Sigmoid colon (tissue), 7 donors: ENCODE data around the gene MCM9. TPM values are rescaled to one million over a fixed set of nuclear protein-coding genes. Genes with fewer than 3 reads are reported as not detected.

Experiments used
- DNase-seq: peaks from one replicate; pipeline ENCODE4 v3.0.0-alpha.2; 2019
- H3K27ac ChIP-seq, 4 donors: fragments of 200-600 bp; sonication (generic); one replicate each; pipeline ENCODE4 v1.5.1; 2016 to 2019; ENCODE audit warnings: mild to moderate bottlenecking in 1 of 4
- H3K27me3 ChIP-seq, 3 donors: fragments of 200-600 bp; sonication (generic); one replicate each; pipeline ENCODE4 v1.5.1; 2019; ENCODE audit warnings: mild to moderate bottlenecking in 1 of 3
- H3K36me3 ChIP-seq, 4 donors: fragments of 200-600 bp; sonication (generic); one replicate each; pipeline ENCODE4 v1.5.1; 2016 to 2019
- H3K4me1 ChIP-seq, 4 donors: fragments of 200-600 bp; sonication (generic); one replicate each; pipeline ENCODE4 v1.5.1; 2017 to 2019
- H3K4me3 ChIP-seq, 4 donors: fragments of 200-600 bp; sonication (generic); one replicate each; pipeline ENCODE4 v1.5.1; 2017 to 2019; ENCODE audit warnings: mild to moderate bottlenecking in 2 of 4, moderate library complexity in 1 of 4
- H3K9me3 ChIP-seq, 4 donors: fragments of 200-600 bp in 3 of 4; sonication (generic) in 3 of 4; one replicate each; pipeline versions ENCODE4 v1.5.1 to v1.6.1; 2013 to 2019
- CTCF ChIP-seq, 4 experiments: fragments of 450-650 bp in 3 of 4; fragments of 200-600 bp in 1 of 4; IDR thresholded peaks; one replicate each; pipeline ENCODE4 v1.5.1; 2016 to 2019; ENCODE audit warnings: antibody characterized with exemption in 4 of 4, mild to moderate bottlenecking in 3 of 4, moderate library complexity in 2 of 4
- EP300 ChIP-seq, 4 donors: sonication (generic); formaldehyde crosslinking; IDR thresholded peaks; one replicate each; pipeline ENCODE4 v1.6.1; 2017; ENCODE audit warnings: antibody characterized with exemption in 4 of 4
- POLR2A ChIP-seq, 2 donors: fragments of 450-650 bp; IDR thresholded peaks; one replicate each; pipeline ENCODE4 v1.6.1; 2016; ENCODE audit warnings: antibody characterized with exemption in 2 of 2, mild to moderate bottlenecking in 2 of 2, moderate library complexity in 2 of 2
- POLR2AphosphoS5 ChIP-seq, 4 donors: sonication (generic); formaldehyde crosslinking; IDR thresholded peaks; one replicate each; pipeline ENCODE4 v1.6.1; 2017; ENCODE audit warnings: antibody characterized with exemption in 4 of 4
- WGBS, 2 donors: extraction: QIAGEN DNeasy Blood & Tissue Kit; methylation state at CpG; one replicate each; pipeline ENCODE4 v1.1.7; 2013; 5-methylcytosine and 5-hydroxymethylcytosine counted together
- intact Hi-C: fragments of 100-400 bp; cut with DNase I; formaldehyde crosslinking; loops from one replicate; pipeline ENCODE4 v1.15.1; 2023
- polyA plus RNA-seq, 3 donors: library from polyadenylated mRNA; stranded (reverse); fragments of 200-250 nt; gene quantifications; one replicate each; pipeline ENCODE4 v1.2.3, GENCODE V29; 2013
- total RNA-seq, 4 donors: library from RNA; depleted of rRNA; stranded (reverse); fragments of >200 nt; gene quantifications; one replicate each; pipeline ENCODE4 v1.1.0, GENCODE V29; 2016
- donor health status: healthy with polysubstance abuse.
- donor health status: Bipolar disorder and iron deficiency.
- donor health status: healthy.

MCM9 gene
- total and polyA plus RNA-seq, 7 donors: 1.8 to 16.1 (median 10.2) TPM

GRCh38 chr6:118886641-118887040 lies 48.3 kb downstream of the MCM9 start:
- no peaks in the 10 kb centered on the region for H3K27me3 ChIP-seq
- TF ChIP-seq EP300 (IDR thresholded peaks at IDR 0.05): no peak
- no peak for TF ChIP-seq CTCF (IDR thresholded peaks at IDR 0.05)
- no peak for TF ChIP-seq POLR2A (IDR thresholded peaks at IDR 0.05)
- no peak for TF ChIP-seq POLR2AphosphoS5 (IDR thresholded peaks at IDR 0.05)
- intact Hi-C loops: no loop called here
- no peak for DNase-seq
- no peaks in the 10 kb centered on the region for H3K36me3 ChIP-seq
- H3K4me3 ChIP-seq: no peak overlapping the region
- peaks cover 0 to 6% (median under 1%) of the 10 kb centered on the region in 4 donors for H3K4me1 ChIP-seq
- 94 to 95% methylated on average over 6 of the region's 6 CpGs for whole genome bisulfite sequencing, 2 donors
- no peaks in the 10 kb centered on the region for H3K9me3 ChIP-seq
- H3K27ac ChIP-seq: no peak overlapping the region

GRCh38 chr6:118882314-118882905 lies 52.5 kb downstream of the MCM9 start:
- Histone ChIP-seq H3K4me3 (no peak overlapping the region), H3K4me1 (no peaks in the 10 kb centered on the region), H3K9me3 (no peaks in the 10 kb centered on the region), H3K27ac (no peak overlapping the region), H3K27me3 (no peaks in the 10 kb centered on the region), H3K36me3 (no peaks in the 10 kb centered on the region)
- DNase-seq: no peak
- TF ChIP-seq CTCF (IDR thresholded peaks at IDR 0.05) (no peak), EP300 (IDR thresholded peaks at IDR 0.05) (no peak), POLR2AphosphoS5 (IDR thresholded peaks at IDR 0.05) (no peak), POLR2A (IDR thresholded peaks at IDR 0.05) (no peak)
- intact Hi-C loops: no loop called here
- WGBS, 2 donors: 90 to 94% methylated on average over 4 of the region's 4 CpGs

GRCh38 chr6:118881440-118882313 lies 53.3 kb downstream of the MCM9 start:
- Histone ChIP-seq H3K4me3 (no peak overlapping the region), H3K4me1 (no peaks in the 10 kb centered on the region), H3K27me3 (no peaks in the 10 kb centered on the region), H3K27ac (no peak overlapping the region), H3K9me3 (no peaks in the 10 kb centered on the region), H3K36me3 (no peaks in the 10 kb centered on the region)
- TF ChIP-seq EP300 (IDR thresholded peaks at IDR 0.05) (no peak), POLR2A (IDR thresholded peaks at IDR 0.05) (no peak), POLR2AphosphoS5 (IDR thresholded peaks at IDR 0.05) (no peak), CTCF (IDR thresholded peaks at IDR 0.05) (no peak)
- intact Hi-C loops: no loop called here
- DNase-seq: no peak
- 90 to 91% methylated on average over 9 of the region's 9 CpGs for WGBS, 2 donors

GRCh38 chr6:118877806-118878205 lies 57.2 kb downstream of the MCM9 start:
- no peak overlapping the region for H3K27ac ChIP-seq
- no peaks in the 10 kb centered on the region for H3K27me3 ChIP-seq
- H3K4me1 ChIP-seq: no peaks in the 10 kb centered on the region
- WGBS, 2 donors: 93 to 97% methylated on average over 2 of the region's 2 CpGs
- no peak for DNase-seq
- H3K9me3 ChIP-seq: no peaks in the 10 kb centered on the region
- intact Hi-C loops: no loop called here
- TF ChIP-seq CTCF (IDR thresholded peaks at IDR 0.05) (no peak), POLR2AphosphoS5 (IDR thresholded peaks at IDR 0.05) (no peak), POLR2A (IDR thresholded peaks at IDR 0.05) (no peak), EP300 (IDR thresholded peaks at IDR 0.05) (no peak)
- H3K4me3 ChIP-seq: no peak overlapping the region
- no peaks in the 10 kb centered on the region for H3K36me3 ChIP-seq
